Measurements from ENCODE around the gene RPS5.
"Not testable (repeated sequence)": the region's sequence is repeated elsewhere in the genome, so short reads cannot be mapped to it uniquely, and the experiment has no call there.

Gene RPS5

DNA sequence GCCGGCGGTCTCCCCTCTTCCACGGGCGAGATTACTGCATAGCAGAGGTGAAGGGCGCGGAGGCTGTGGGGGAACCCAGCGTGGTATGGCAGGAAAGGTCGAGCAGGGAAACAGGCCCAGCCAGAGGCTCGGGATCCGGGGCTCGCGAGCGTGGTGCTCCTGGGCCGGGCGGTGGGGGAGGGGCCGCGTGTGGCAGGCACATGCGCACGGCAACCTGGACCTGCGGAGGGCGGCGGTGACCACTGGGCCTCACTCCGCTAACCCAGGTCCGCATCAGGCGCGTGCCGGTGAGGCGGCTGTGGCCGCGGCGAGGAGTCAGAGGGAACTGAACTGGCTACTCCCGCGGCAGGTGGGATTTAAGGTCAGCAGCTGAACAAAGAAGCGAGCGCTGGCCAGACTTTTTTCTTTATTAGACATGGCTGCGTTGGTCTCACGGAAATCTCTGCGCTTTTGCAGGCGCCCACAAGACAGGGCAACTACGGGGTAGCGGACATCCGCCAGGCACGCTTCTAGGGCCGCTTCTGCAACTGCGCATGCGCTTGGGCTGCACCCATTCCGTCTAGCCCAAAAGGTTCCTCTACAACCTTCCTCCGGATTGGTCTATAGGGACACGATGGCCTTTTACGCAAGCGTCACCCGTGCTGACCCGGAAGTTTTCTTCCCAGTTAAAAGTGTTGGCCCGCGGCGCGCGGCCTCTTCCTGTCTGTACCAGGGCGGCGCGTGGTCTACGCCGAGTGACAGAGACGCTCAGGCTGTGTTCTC, at the start of gene RPS5:
Gene RPS5 (plus strand): TSS at position 694 of the 762 bp plus-strand sequence. CDS start 869 bp downstream, outside the sequence.
- peak; percentile 96 for DNase-seq

- no peak for DNase-seq
Measured at GRCh38 chr19:58338336-58338735, 48.7 kb upstream of the RPS5 start.

GRCh38 chr19:58338825-58339558, 48.1 kb upstream of the RPS5 start:
- DNase-seq, result no peak

DNA sequence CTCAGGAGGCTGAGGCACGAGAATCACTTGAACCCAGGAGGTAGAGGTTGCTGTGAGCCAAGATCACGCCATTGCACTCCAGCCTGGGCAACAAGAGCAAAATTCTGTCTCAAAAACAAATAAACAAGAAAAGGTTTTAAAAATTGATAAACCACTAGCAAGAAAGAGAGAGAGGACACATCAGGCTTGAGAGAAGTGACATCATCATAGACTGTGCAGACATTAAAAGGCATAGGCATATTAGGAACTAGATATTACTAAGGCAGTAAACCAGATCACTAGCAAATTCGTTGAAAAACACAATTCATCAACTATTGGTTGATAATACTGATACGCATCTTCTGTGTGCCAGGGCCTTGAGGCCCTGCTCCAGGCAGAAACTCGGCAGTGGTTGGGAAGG, 41.5 kb upstream of the RPS5 start:
- DNase-seq, result no peak

- peak; percentile 79 for DNase-seq
Measured at GRCh38 chr19:58346961-58347929, 39.8 kb upstream of the RPS5 start.

DNA sequence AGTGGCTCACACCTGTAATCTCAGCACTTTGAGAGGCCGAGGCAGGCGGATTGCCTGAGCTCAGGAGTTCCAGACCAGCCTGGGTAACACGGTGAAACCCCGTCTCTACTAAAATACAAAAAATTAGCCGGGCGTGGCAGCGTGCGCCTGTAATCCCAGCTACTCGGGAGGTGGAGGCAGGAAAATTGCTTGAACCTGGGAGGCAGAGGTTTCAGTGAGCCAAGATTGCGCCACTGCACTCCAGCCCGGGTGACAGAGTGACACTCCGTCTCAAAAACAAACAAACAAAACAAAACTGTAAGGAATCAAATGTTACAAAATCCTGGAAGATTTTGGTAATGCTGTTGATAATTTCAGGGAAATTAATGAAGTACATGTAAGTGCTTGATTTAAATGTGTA, 39.0 kb upstream of the RPS5 start:
- not testable (repeated sequence) for DNase-seq

- no peak for DNase-seq
Measured at GRCh38 chr19:58349590-58349989, 37.5 kb upstream of the RPS5 start.

DNA sequence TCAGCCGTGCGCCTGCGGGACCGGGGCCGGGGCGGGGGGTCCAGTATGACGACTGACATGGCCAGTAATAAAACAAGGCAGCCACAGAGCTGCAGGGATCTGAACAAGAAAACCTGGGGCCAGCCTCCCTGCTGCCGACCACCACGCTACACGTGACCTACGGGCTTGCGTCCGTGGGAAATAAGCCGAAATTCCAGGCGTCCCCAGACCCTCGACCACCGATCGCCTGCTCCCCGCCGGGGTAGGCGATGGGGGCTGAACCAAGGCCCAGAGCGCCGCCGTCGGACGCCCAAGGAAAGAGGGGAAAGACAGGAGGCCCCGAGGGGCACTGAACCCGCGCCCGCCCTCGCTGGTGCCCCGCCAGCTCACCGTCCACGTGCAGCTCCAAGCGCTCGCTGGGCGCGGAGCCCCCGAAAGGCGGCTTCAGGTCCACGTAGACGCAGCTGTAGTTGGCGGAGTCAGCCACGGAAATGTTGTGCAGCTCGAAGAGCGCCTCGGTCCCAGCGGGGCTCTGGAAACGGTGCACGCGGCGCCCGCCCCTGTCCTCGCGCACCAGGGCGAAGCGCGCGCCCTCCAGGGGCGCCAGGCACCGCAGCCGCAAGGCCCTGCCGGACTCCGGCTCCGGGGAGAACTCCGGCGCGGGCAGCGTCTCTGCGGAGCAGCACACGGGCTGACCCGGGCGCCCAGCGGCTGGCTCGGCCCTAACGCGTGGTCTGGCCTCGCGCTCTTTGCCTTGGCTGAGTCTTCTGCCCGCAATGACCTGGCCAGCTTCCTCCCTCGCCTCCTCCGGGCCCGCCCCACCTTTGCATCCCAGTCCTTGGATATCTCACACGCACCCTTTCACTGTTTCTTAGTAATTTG, 36.8 kb upstream of the RPS5 start:
- no peak for DNase-seq

DNA sequence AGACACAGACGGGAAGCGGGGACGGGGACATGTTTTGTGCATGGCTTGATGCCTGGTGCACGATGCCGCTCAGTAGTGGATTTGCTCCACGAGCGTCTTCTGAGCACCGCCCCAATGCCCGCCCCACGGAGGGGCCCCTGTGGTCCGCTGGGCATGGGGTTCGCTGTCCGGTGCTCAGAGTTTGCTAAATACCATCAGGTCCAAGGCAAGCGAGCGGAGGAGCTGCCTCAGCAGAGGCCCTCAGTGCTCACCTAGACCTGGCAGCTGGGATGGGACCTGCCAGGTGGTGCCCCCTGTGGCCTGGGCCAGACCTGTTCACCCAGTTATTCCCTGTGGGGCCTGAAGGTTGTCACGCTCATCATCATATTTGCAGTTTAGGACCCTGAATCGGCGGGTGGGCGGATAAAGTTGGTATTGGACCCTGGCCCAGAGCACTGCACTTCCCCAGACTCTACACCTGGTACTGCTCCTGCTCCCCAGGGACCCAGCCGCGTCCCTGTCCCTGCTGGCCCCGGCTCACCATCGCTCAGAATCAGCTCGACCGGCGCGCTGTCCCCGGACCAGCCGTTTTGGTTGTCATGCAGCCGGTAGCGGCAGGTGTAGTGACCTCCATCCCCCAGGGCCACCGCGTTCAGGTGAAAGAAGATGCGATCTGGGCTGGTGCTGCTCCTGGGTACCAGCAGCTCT, 36.1 kb upstream of the RPS5 start:
- DNase-seq, result no peak

- no peak for DNase-seq
Measured at GRCh38 chr19:58351558-58351878, 35.6 kb upstream of the RPS5 start.

GRCh38 chr19:58351990-58352755, 34.9 kb upstream of the RPS5 start:
- DNase-seq, result no peak

DNA sequence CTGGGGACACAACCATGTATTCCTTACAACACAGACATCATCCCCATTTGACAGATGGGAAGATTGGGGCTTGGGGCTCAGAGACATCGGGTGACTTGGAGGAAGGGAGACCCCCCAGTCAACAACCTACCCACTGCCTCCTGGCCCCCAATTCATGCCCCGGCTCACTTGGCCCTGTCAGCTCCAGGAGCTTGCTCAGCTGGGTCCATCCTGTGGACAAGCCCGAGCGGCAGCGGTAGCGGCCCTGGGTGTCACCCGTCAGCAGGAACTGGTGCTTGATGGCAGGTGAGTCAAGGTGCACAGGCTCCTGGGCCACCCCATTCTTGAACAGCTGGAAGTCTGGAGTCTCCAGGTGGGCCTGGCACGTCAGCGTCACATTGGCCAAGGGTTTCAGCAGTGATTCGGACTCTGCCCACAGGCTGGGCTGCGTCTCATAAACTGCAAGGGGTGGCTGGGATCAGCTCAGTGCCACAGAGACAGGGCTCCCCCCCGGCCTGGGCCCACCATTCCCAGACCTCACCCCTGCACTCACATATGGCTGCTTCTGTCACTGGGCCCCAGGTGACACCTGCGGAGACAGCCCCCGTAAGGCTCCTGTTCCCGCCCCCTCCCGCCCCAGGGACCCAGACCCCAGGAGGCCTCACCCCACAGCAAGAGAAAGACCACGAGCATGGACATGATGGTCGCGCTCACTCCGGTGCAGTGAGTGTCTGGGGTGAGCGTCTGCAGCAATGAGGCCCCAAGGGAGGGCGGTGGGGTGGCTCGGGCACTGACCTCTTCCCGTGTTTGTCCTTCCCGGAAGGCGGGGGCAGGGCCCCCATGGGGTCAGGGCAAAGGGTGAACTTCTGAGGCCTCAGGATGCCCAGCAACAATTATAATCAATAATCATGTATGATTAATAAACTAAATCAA, 34.1 kb upstream of the RPS5 start, which contains the start of gene A1BG:
Gene A1BG (minus strand): TSS at position 733 of the 912 bp plus-strand sequence. CDS start 55 bp downstream, at position 678.
- no peak for DNase-seq

DNA sequence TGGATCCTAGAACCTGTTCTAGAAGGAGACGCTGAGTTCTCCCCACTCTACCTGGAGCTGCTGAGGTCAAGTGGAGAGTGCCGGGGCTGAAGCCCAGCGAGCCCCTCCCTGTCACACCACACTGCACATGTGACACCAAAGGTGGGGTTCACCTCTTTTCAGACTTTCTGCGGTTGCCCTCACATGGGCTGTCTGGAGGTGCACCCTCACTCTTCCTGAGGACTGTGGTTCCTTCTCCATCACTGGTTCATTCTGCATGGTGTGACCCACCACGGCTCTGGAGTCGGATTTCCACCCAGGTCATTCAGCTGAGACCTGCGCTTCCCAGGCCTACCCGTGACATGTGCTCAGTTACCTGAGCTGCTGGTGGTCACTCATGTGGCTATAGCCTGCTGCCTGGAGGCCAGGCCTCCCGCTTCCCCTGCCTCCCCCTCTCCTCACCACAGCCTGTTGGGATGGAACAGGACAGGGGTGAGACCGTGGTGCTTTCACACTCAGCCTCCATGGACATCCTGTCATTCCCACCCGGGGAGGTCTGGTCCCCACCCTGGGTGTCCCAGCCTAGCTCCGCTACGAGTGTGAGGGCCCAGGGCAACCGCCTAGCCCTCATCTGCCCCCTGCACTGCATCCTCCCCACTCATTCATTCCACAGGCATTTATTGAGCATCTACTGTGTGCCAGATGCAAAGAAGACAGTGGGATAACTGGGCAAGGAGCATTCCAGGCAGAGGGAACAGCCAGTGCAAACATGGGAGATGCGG, 33.2 kb upstream of the RPS5 start:
- DNase-seq, result no peak

- no peak for DNase-seq
Measured at GRCh38 chr19:58354478-58355030, 32.5 kb upstream of the RPS5 start.

- no peak for DNase-seq
Measured at GRCh38 chr19:58355215-58355796, 31.8 kb upstream of the RPS5 start.

DNA sequence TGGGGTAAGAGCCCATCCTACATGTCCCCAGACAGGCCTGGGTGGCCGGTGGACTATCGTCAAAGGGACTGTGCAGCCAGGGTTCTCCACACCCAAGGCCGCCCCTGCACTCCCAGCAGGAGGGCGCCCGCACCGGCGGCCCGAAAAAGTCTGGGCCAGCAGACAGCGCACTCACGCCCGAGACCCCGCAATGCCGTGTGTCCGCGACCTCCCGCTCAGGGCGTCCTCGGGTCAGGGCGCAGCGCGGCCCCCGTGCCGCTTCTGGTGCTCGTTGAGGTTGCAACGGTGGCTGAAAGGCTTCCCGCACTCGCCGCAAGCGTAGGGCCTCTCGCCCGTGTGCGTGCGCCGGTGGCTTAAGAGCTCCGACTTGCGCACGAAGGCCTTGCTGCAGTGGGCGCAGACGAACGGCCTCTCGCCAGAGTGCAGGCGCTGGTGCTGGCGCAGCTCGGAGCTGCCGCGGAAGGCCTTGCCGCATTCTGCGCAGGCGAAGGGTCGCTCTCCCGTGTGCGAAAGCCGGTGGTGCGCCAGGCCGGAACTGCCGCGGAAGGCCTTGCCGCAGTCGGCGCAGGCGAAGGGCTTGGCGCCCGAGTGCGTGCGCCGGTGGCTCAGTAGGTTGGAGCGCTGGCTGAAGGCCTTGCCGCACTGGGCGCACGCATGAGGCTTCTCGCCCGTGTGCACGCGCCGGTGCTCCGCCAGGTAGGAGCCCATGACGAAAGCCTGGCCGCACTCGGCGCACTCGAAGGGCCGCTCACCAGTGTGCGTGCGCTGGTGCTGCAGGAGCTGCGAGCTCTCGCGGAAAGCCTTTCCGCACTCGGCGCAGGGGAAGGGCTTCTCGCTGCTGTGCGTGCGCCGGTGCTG, 30.9 kb upstream of the RPS5 start:
- peak; percentile 45 for DNase-seq

Data from stimulated activated CD8-positive, alpha-beta memory T cell treated with anti-CD3 and anti-CD28 coated beads, Interleukin-4, amount 100 ng/mL, for 48 hours (primary cell).